ENCODE data around the gene SSTR1.

The SSTR1 gene

DNA sequence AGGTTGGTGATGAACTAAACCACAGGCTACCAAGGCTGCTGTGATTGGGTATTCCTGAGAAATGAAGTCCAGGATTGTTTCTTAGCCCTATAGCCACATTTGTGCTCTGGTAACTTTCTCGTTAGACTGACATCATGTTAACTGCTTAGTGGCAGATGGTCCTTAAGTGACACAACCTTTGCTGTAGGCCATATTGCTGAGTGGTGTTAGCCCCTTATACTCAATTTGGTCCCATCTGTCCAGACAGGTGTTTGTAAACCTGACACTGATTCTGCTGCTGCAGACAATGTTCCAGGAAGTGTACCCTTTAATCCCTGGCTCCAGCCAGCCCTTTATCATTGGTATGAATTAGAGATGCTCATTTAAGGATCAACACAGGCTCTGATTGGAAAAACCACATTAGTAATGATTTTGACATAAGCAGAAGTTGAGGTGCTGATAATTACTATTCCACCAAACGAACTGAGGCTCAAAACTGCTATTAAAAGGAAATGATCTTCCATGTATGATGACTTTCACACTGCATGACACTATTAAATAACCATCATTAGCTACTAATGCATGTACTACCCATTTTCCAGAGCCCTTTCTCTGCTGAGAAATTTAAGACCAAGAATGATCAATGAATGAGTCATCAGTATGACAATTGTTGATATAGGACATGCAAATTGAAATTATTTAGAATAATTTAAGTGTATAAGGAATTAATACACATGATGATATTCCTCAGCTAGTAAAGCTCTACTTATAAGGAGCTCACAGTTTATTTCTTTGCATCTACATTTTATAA lies 3.6 kb upstream of the SSTR1 start:
- no peak for DNase-seq

DNA sequence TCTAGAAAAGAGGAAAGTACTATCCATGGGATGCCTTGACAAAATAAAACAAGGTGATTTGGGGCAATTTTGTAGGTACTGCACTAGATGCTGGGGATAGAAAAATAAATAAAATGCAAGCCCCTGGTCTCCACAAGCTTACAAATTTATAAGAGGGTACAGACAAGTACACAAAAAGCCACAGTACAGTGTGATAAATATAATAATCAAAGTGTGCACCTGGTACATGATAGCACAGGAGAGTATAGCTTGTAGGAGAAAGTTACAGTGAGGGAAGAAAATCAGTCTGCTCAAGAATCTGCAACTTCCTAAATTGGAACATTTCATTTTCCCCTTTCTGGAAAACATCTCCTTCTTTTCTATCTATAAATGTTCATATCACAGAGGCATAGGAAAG lies 3.0 kb upstream of the SSTR1 start:
- DNase-seq: no peak

DNA sequence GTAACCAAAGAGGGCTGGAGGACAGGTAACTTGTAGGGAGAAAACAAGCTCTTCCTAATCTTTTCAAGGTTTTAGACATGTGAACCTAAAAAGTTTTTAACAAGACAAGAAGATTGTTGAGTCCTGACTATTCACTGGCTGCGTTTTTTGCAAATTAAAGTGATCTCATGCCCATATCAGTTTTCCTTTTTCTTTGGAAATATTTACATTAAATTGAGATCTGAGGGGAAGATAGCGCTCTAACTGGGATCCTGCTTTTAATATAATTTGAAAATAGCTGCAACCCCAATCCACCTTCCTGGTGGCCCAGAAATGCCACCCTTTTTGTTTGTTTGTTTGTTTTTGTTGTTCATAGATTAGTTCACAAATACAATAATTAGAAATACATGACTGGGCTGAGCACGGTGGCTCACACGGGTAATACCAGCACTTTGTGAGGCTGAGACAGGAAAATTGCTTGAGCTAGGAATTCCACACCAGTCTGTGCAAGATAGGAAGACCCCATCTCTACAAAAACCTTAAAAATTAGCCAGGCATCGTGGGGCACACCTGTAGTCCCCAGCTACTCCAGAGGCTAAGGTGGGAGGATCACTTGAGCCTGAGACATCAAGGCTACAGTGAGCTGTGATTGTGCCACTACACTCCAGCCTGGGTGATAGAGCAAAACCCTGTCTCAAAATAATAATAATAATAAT lies 2.4 kb upstream of the SSTR1 start:
- no peak for DNase-seq

DNA sequence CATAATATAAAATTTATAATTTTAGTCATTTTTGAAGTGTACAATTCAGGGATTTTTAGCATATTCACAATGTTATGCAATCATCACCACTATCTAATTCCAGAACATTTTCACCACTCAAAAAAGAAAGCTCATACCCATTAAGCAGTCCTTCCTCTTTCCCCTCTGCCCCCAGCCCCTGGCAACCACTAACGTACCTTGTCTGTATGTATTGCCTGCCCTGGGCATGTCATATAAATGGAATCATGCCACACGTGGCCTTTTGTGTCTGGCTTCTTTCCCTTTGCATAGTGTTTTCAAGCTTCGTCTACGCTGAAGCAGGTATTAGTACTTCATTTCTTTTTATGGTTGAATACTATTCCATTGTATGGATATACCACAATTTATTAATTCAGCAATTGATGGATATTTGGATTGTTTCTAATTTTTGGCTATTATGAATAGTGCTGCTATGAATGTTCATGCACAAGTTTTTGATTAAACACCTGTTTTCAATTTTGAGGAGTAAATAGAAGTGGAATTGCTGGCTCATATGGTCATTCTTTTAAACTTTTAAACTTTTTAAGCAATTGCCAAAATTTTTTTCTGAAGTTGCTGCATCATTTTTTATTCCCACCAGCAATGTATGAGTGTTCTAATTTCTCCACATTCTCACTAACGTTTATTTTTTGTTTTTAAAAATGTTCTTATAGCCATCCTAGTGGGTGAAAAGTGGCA lies 1.6 kb upstream of the SSTR1 start:
- DNase-seq: no peak

DNA sequence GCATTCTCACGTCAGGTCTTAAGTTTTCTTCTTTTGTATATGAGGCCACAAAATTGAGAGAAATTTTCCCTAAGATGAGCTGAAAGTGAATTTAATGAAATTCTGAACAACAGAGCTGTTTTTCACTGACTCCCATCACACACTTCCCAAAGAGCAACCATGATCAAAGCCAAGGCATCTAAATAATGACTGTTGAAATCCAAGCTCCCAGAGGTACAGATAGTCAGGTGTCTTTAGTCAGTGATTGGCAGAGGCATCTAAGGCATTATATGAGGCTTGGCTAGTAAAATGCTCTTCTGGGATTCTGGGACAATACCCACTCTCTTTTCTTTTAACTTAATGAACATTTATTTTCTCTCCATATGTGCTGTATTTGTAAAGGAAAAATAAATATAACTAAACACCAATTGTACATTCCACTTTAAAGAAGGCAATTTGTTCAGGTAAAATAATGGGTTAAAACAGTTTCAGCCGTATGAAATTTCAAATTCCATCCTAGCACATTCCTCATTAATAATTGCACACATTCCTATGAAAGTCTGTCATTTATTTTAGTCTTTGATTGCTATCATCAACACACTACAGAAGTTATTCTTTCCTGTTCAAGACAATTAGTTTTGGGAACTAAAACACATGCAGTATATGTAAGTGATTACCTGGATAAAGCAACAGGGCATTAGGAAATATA lies 871 bp upstream of the SSTR1 start:
- no peak for DNase-seq

DNA sequence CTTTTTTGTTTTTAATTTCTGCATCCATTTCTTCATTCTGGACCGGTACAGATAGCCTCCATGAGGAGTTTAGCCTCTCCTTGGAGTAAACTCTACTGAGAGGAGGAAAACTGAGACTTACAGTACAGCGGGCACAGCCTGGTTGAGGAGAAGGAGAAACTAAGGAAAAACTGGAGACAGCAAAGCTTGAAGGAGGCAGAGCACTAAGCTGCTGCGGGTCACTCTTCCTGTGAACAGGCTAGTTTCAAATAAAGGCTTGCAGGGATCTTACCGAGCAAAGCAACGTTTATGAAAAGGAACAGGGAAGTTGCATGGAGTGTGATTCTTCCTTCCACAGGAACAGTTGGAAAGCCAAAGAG lies 348 bp upstream of the SSTR1 start:
- DNase-seq: no peak

DNA sequence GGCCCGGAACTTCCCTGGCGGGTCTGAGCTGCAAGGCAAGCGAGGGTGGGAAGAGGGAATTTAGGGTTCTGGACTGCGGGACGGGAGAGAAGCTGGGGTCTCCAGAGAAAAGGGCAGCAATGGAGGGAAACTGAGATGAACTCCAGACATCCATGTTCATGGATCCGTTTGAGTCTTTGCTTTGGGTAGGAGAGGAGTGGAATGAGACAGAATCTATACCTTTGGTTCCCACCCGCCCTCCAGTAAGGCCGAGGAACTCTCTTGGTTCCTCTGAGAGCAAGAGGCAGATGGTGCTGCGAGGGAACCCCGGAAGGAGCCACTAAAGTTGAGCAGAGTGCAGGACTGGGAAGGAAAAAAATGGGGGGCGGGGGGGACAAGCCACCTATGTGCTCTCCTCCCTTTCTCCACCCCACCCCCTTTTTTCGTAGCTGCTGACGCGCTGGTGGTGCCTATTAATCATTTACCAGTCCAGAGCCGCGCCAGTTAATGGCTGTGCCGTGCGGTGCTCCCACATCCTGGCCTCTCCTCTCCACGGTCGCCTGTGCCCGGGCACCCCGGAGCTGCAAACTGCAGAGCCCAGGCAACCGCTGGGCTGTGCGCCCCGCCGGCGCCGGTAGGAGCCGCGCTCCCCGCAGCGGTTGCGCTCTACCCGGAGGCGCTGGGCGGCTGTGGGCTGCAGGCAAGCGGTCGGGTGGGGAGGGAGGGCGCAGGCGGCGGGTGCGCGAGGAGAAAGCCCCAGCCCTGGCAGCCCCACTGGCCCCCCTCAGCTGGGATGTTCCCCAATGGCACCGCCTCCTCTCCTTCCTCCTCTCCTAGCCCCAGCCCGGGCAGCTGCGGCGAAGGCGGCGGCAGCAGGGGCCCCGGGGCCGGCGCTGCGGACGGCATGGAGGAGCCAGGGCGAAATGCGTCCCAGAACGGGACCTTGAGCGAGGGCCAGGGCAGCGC lies 1.2 kb downstream of the SSTR1 start:
- no peak for DNase-seq

DNA sequence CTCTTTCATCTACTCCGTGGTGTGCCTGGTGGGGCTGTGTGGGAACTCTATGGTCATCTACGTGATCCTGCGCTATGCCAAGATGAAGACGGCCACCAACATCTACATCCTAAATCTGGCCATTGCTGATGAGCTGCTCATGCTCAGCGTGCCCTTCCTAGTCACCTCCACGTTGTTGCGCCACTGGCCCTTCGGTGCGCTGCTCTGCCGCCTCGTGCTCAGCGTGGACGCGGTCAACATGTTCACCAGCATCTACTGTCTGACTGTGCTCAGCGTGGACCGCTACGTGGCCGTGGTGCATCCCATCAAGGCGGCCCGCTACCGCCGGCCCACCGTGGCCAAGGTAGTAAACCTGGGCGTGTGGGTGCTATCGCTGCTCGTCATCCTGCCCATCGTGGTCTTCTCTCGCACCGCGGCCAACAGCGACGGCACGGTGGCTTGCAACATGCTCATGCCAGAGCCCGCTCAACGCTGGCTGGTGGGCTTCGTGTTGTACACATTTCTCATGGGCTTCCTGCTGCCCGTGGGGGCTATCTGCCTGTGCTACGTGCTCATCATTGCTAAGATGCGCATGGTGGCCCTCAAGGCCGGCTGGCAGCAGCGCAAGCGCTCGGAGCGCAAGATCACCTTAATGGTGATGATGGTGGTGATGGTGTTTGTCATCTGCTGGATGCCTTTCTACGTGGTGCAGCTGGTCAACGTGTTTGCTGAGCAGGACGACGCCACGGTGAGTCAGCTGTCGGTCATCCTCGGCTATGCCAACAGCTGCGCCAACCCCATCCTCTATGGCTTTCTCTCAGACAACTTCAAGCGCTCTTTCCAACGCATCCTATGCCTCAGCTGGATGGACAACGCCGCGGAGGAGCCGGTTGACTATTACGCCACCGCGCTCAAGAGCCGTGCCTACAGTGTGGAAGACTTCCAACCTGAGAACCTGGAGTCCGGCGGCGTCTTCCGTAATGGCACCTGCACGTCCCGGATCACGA lies 2.2 kb downstream of the SSTR1 start:
- no peak for DNase-seq

DNA sequence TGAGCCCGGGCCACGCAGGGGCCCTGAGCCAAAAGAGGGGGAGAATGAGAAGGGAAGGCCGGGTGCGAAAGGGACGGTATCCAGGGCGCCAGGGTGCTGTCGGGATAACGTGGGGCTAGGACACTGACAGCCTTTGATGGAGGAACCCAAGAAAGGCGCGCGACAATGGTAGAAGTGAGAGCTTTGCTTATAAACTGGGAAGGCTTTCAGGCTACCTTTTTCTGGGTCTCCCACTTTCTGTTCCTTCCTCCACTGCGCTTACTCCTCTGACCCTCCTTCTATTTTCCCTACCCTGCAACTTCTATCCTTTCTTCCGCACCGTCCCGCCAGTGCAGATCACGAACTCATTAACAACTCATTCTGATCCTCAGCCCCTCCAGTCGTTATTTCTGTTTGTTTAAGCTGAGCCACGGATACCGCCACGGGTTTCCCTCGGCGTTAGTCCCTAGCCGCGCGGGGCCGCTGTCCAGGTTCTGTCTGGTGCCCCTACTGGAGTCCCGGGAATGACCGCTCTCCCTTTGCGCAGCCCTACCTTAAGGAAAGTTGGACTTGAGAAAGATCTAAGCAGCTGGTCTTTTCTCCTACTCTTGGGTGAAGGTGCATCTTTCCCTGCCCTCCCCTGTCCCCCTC lies 3.0 kb downstream of the SSTR1 start:
- DNase-seq: no peak

DNA sequence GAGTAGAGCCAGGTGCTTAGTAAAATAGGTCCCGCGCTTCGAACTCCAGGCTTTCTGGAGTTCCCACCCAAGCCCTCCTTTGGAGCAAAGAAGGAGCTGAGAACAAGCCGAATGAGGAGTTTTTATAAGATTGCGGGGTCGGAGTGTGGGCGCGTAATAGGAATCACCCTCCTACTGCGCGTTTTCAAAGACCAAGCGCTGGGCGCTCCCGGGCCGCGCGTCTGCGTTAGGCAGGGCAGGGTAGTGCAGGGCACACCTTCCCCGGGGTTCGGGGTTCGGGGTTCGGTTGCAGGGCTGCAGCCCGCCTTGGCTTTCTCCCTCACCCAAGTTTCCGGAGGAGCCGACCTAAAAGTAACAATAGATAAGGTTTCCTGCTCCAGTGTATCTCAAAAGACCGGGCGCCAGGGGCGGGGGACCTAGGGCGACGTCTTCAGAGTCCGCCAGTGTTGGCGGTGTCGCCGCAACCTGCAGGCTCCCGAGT lies 3.6 kb downstream of the SSTR1 start:
- no peak for DNase-seq

DNA sequence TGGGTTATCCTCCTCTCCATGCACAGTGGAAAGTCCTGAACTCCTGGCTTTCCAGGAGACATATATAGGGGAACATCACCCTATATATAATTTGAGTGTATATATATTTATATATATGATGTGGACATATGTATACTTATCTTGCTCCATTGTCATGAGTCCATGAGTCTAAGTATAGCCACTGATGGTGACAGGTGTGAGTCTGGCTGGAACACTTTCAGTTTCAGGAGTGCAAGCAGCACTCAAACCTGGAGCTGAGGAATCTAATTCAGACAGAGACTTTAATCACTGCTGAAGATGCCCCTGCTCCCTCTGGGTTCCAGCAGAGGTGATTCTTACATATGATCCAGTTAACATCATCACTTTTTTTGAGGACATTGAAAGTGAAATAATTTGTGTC lies 4.4 kb downstream of the SSTR1 start:
- no peak for DNase-seq

DNA sequence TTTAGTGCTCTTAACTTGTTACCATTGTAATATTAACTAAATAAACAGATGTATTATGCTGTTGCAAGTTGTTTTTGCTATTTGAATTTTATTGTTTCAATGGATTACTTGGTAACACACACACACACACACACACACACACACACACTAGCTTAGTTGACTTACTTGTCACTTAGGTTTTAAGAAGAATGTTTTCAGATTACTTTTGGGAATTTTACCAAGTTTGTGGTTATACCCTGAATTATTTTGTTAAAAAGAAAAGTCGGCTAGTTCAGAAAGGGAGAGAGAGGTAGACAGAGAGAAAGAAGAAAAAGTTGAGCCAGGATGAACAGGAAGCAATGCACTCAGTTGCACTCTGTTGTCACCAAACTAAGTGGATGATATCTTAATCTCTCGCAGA lies 5.3 kb downstream of the SSTR1 start:
- no peak for DNase-seq

DNA sequence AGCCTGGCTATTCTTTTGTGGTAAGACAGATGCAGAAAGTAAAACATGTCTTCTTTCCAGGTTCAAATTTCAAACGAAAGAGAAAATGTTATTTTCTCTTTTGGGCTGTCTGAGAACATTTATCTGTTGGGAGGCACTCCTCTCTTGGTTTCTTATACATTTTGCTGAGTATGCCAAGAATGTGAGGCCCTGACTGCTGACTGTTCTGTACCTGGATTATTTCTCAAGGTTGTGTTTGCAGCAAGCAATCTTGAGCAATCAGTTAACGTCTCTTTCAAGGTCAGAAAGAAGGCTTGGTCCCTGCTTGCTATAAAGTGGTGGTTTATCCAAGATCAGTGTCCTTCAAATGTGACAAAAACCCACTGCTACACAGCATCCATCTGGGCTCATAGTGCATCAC lies 9.8 kb downstream of the SSTR1 start:
- DNase-seq: no peak

DNA sequence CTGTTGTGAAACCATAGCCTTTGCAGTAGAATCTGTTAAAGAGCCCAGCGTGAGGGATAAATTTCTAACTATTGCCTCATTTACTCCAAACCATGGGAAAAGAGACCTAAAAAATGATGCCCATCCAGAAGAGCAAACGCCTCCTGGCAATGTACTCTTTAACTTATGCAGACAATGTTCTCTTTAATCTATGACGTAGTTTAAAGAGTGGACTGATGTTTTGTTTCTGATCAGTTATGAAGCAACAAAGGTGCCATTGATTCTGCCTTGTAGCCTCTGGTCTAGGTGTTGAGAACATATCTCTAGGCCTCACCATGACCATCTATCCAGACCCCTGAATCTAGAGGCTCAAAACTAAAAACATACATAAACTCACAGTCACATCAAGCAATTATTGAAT lies 13.4 kb downstream of the SSTR1 start:
- DNase-seq: no peak

DNA sequence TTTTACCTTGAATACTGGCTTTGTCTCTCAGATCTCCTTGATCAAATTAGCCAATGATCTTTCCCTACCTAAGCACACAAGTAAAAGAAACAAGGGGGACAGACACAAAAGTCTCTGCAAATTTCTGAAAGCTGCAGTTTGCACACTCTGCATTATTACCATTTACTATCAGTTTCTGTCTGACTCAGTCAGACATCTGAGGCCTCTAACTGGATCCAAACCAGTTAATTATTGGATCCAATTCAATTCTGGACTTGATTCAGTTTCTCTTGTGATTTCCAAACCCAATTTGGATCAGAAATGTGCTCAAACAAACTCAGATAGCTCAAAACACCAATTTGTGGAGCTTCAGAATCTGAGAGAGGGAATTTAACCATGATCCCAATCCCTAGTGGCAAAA lies 16.6 kb downstream of the SSTR1 start:
- DNase-seq: no peak

DNA sequence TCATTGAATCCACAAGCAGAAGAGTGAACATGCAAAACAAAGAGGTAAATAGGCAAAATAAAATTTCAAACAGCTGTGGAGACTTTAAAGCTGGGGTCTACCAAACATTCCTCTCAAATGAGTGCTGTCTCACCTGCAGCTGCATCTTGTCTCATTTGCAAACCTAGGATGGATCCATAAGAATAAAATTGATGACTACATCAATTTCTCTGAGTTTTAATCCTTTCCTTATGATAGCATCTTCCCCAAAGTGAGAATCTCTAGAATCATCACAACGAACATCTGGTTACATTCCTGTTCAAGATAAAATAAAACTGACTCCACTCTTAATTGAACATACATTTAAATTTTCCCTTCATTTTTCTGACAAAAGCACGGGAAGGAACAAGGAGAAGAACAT lies 18.2 kb downstream of the SSTR1 start:
- DNase-seq: no peak

DNA sequence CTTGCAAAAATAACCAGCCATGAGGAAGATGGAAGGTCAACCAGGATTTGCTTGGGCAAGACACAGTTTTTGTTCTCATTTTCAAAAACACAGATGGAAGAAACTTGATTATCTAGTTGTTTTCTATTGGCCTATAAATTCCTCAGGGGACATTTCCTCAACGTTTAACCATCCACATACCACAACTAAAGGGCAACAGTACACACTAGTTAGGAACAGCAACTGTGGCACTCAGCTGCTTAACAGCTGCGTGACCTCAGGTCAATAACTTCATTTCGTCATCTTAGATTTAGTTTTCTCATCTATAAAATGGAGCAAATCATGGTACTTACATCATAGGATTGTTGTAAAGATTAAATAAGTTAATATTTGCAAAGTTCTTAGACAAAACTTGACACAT lies 18.7 kb downstream of the SSTR1 start:
- DNase-seq: no peak

DNA sequence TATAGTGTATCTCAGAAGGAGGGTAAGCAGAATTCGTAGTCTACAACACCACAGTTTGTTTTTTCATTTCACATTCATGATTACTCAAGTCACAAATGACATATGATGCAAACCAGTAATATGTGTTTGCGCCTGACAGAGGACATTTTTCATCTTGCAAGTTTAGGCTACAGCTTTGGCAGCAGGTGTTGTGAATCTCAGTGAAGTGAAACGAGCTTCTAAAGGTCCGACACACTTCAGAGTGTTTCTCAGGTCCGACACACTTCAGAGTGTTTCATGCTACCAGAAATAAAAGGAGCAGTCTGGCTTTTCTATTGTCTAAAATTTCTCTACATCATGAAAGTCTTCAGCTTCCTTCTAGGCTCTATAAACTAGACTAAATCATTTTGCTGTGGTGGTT lies 25.5 kb downstream of the SSTR1 start:
- DNase-seq: no peak

DNA sequence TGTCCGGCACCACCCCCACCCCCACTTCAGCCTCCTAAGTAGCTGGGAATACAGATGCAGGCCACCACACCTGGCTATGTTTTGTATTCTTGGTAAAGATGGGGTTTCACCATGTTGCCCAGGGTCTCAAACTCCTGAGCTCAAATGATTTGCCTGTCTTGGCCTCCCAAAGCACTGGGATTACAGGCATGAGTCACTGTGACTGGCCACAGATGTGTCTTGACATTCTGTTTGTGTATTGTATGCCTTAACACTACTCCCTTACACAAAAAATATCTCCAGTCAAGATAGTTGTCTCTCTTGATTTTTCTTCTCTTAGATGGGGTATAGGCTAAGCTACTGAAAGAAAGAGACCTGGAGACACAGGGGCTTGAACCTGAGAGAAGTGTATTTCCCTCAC lies 30.6 kb downstream of the SSTR1 start:
- DNase-seq: no peak

DNA sequence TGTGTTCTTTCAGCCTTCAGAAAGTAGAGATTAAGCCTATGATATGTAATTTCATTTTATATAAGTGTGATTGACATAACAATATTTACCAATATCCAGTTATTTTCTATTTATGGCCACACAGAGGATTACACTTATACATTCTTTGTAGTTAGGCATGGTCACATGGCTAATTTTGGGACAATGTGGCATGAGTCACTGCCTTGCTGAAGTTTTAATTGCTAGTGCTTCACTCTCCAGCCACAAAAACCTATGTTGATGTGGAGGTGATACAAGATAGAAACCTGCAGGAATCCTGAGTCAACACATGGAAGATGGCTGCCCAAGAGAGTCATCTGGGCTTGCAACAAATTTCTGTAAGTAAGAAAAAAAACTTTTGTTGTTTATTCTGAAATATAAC lies 31.2 kb downstream of the SSTR1 start:
- no peak for DNase-seq
